K562 (cell line): ENCODE results near the gene MBOAT7. TPM values are rescaled to one million over a fixed set of nuclear protein-coding genes. Genes with fewer than 3 reads are reported as not detected.

Source experiments
- ARNT ChIP-seq, 2 experiments: fragments of 450-650 bp; IDR thresholded peaks; 2 replicates each; pipeline ENCODE4 v1.6.1; 2016; ENCODE audit warnings: mild to moderate bottlenecking in 1 of 2
- CHD1 ChIP-seq: fragments of 200-600 bp; sonication (generic); IDR thresholded peaks from one replicate; pipeline ENCODE4 v1.6.1; 2012; ENCODE audit warnings: mild to moderate bottlenecking, moderate library complexity, low read length, inconsistent platforms
- CXXC5 ChIP-seq: fragments of 250-450 bp; sonication (Bioruptor Pico); IDR thresholded peaks from 2 replicates; pipeline ENCODE4 v1.8.0; 2022; ENCODE audit warnings: inconsistent platforms, mild to moderate bottlenecking, moderate library complexity
- EP300 ChIP-seq: IDR thresholded peaks from 2 replicates; pipeline ENCODE4 v1.6.1; 2012; ENCODE audit warnings: low read length, improper control_type of control experiment
- ETV1 ChIP-seq: fragments of 450-650 bp; conservative IDR thresholded peaks from 2 replicates; pipeline ENCODE4 v1.6.1; 2016; ENCODE audit warnings: missing genetic modification characterization, control low read depth, low read depth, missing compliant biosample characterization
- FOS ChIP-seq: IDR thresholded peaks from 3 replicates; pipeline ENCODE4 v1.6.1; 2011; ENCODE audit not compliant: insufficient read length; ENCODE audit errors: extremely low read depth
- HDAC2 ChIP-seq: fragments of 450-650 bp; IDR thresholded peaks from 2 replicates; pipeline ENCODE4 v1.6.1; 2016; ENCODE audit warnings: mild to moderate bottlenecking
- L3MBTL2 ChIP-seq: fragments of 450-650 bp; IDR thresholded peaks from 2 replicates; pipeline ENCODE4 v1.6.1; 2016; ENCODE audit warnings: mild to moderate bottlenecking, moderate library complexity
- NCOA1 ChIP-seq: fragments of 450-650 bp; IDR thresholded peaks from 2 replicates; pipeline ENCODE4 v1.6.1; 2016; ENCODE audit warnings: low read depth
- PATZ1 ChIP-seq: fragments of 250-450 bp; sonication (Bioruptor Pico); IDR thresholded peaks from 2 replicates; pipeline ENCODE4 v1.5.0; 2020; ENCODE audit warnings: mild to moderate bottlenecking, borderline replicate concordance
- RAD21 ChIP-seq, 2 experiments: fragments of 250-450 bp in 1 of 2; fragments of 450-650 bp in 1 of 2; sonication (Bioruptor Pico) in 1 of 2; formaldehyde crosslinking in 1 of 2; IDR thresholded peaks in 1 of 2; conservative IDR thresholded peaks in 1 of 2; 2 replicates each; pipeline versions ENCODE4 v1.4.0 to v1.8.0; 2020 to 2022; ENCODE audit warnings: mild to moderate bottlenecking in 2 of 2, moderate library complexity in 1 of 2
- RUNX1 ChIP-seq: sonication (generic); IDR thresholded peaks from 2 replicates; pipeline ENCODE4 v1.6.1; 2016; ENCODE audit warnings: antibody characterized with exemption, low read depth
- SMAD4 ChIP-seq: fragments of 250-450 bp; sonication (Bioruptor Pico); conservative IDR thresholded peaks from 2 replicates; pipeline ENCODE4 v1.8.0; 2021; ENCODE audit warnings: inconsistent platforms, mild to moderate bottlenecking, moderate library complexity
- ZBTB12 ChIP-seq: fragments of 250-450 bp; sonication (Bioruptor Pico); IDR thresholded peaks from 2 replicates; pipeline ENCODE4 v1.4.0; 2020
- ZBTB2 ChIP-seq: fragments of 450-650 bp; IDR thresholded peaks from 2 replicates; pipeline ENCODE4 v1.6.1; 2016; ENCODE audit warnings: antibody characterized with exemption
- polyA plus RNA-seq, 8 experiments: library from polyadenylated mRNA; depleted of rRNA in 4 of 8; stranded (reverse) in 5 of 8; unstranded in 3 of 8; fragments of >200 nt; fragmentation: Nextera tagmentation in 2 of 8; fragmentation: Illumina TruSeq in 1 of 8; extraction: Ambion mirVana in 2 of 8; extraction: Trizol in 1 of 8; gene quantifications; 2 replicates each; pipeline versions ENCODE4 v1.2.1 to v1.2.3, GENCODE V29; 2011 to 2014; ENCODE audit warnings: inconsistent platforms in 1 of 8, missing spikeins in 1 of 8
- total RNA-seq, 7 experiments: library from RNA; depleted of rRNA in 6 of 7; stranded (reverse); fragments of >200 nt in 6 of 7; fragmentation: Illumina TruSeq in 2 of 7; extraction: Trizol in 2 of 7; gene quantifications; 2 replicates each; pipeline versions ENCODE4 v1.2.1 to v1.2.3, GENCODE V29; 2011 to 2021; ENCODE audit warnings: low replicate concordance in 1 of 7

MBOAT7 gene
- total and polyA plus RNA-seq, 9 of the 15 experiments (the other 6 are each of a cell fraction or from before 2014, with no cell fraction given), result 1.4 to 153 (median 56.1) TPM

GRCh38 chr19:54188215-54188871 is 1.0 kb downstream of the MBOAT7 start (continued):
- TF ChIP-seq CXXC5 (CRISPR knock-in tag) (peak; percentile 65), PATZ1 (CRISPR knock-in tag) (peak; percentile 91; the same call in 1 of the 2 replicates), ZBTB2 (peak; percentile 67; the same call in 1 of the 2 replicates), ARNT (IDR thresholded peaks at IDR 0.05) (peak in 1 of 2 experiments; percentile 24; a peak in 1 of 4 replicates), ETV1 (0 out of 2 replicates have a peak, but pooled peaks have one; percentile 31), FOS (peak; percentile 25), ZBTB12 (0 out of 2 replicates have a peak, but pooled peaks have one; percentile 9), EP300 (peak; percentile 78), L3MBTL2 (peak; percentile 52; the same call in 1 of the 2 replicates), HDAC2 (peak; percentile 91), SMAD4 (peak; percentile 24; the same call in 1 of the 2 replicates), NCOA1 (0 out of 2 replicates have a peak, but pooled peaks have one; percentile 17), CHD1 (peak; percentile 41), RUNX1 (0 out of 2 replicates have a peak, but pooled peaks have one; percentile 31), RAD21 (CRISPR knock-in tag; conservative IDR thresholded peaks at IDR 0.05 in 1 of 2, IDR thresholded peaks at IDR 0.05 in 1 of 2) (peak in 1 of 2 experiments; percentile 6; a peak in 2 of 4 replicates)
